Fibroblast of lung (primary cell): ENCODE results near the gene ZNF70. TPM values are rescaled to one million over a fixed set of nuclear protein-coding genes. Genes with fewer than 3 reads are reported as not detected.

Experiments used
- DNase-seq, 2 donors: peaks; one replicate each; pipeline versions ENCODE4 v3.0.0 to v3.0.0-alpha.2; 2010; ENCODE audit warnings: low read depth in 2 of 2
- H2AFZ ChIP-seq: 2 replicates; pipeline ENCODE4 v1.5.1; 2012; ENCODE audit warnings: low read length, control low read depth, inconsistent platforms
- H3K27ac ChIP-seq: 2 replicates; pipeline ENCODE4 v1.5.1; 2011; ENCODE audit warnings: low read length, control low read depth; ENCODE audit not compliant: insufficient read depth
- H3K27me3 ChIP-seq: 2 replicates; pipeline ENCODE4 v1.5.1; 2011; ENCODE audit warnings: mild to moderate bottlenecking, low read length; ENCODE audit not compliant: control insufficient read depth, insufficient read depth
- H3K36me3 ChIP-seq: 2 replicates; pipeline ENCODE4 v1.5.1; 2011; ENCODE audit warnings: low read length; ENCODE audit not compliant: control insufficient read depth, insufficient read depth
- H3K4me1 ChIP-seq: 2 replicates; pipeline ENCODE4 v1.5.1; 2011; ENCODE audit warnings: low read length; ENCODE audit not compliant: control insufficient read depth, insufficient read depth; ENCODE audit errors: extremely low read depth
- H3K4me2 ChIP-seq: 2 replicates; pipeline ENCODE4 v1.5.1; 2011; ENCODE audit warnings: low read length, control low read depth; ENCODE audit not compliant: insufficient read depth; ENCODE audit errors: extremely low read depth
- H3K4me3 ChIP-seq, 4 experiments: fragments of 200-600 bp in 1 of 4; sonication (generic) in 1 of 4; replicated peaks in 1 of 4; 2 replicates each; pipeline ENCODE4 v1.5.1; 2011 to 2016; ENCODE audit warnings: low read length in 4 of 4, low read depth in 3 of 4, mild to moderate bottlenecking in 3 of 4, control low read depth in 2 of 4, inconsistent platforms in 1 of 4, mixed read lengths in 1 of 4; ENCODE audit not compliant: insufficient read depth in 1 of 4; ENCODE audit errors: control extremely low read depth in 1 of 4
- H3K79me2 ChIP-seq: 2 replicates; pipeline ENCODE4 v1.5.1; 2012; ENCODE audit warnings: mild to moderate bottlenecking, low read length, inconsistent platforms; ENCODE audit not compliant: control insufficient read depth, insufficient read depth
- H3K9ac ChIP-seq: 2 replicates; pipeline ENCODE4 v1.5.1; 2011; ENCODE audit warnings: mild to moderate bottlenecking, low read length, control low read depth; ENCODE audit not compliant: insufficient read depth
- H3K9me3 ChIP-seq: 2 replicates; pipeline ENCODE4 v1.5.1; 2012; ENCODE audit warnings: low read depth, low read length; ENCODE audit not compliant: control insufficient read depth, insufficient read depth
- H4K20me1 ChIP-seq: 2 replicates; pipeline ENCODE4 v1.5.1; 2011; ENCODE audit warnings: low read length; ENCODE audit not compliant: control insufficient read depth, insufficient read depth; ENCODE audit errors: extremely low read depth
- EZH2 ChIP-seq: IDR thresholded peaks from 2 replicates; pipeline ENCODE4 v1.5.1; 2012; ENCODE audit warnings: low read length, control low read depth, mild to moderate bottlenecking; ENCODE audit errors: missing control alignments
- polyA plus RNA-seq, 2 donors: library from polyadenylated mRNA; depleted of rRNA in 1 of 2; stranded (reverse) in 1 of 2; unstranded in 1 of 2; fragments of >200 nt; gene quantifications; 2 replicates each; pipeline ENCODE4 v1.2.1, GENCODE V29; 2011 to 2012; ENCODE audit warnings: missing spikeins in 1 of 2
- total RNA-seq: library from RNA; depleted of rRNA; stranded (reverse); fragments of >200 nt; gene quantifications from 2 replicates; pipeline ENCODE4 v1.2.1, GENCODE V29; 2014
- TF ChIP-seq, protein P1 (sequence below), 2 donors: IDR thresholded peaks in 1 of 2; conservative IDR thresholded peaks in 1 of 2; 1 replicate in 1 of 2; 2 replicates in 1 of 2; pipeline ENCODE4 v1.5.1; 2011 to 2012; ENCODE audit warnings: low read length in 2 of 2, control low read depth in 1 of 2, inconsistent platforms in 1 of 2, low read depth in 1 of 2, mild to moderate bottlenecking in 1 of 2

The ZNF70 gene
- total and polyA plus RNA-seq, 2 donors (not counting 1 experiment from before 2014, with no cell fraction given) = 1.2 to 3.1 TPM

DNA sequence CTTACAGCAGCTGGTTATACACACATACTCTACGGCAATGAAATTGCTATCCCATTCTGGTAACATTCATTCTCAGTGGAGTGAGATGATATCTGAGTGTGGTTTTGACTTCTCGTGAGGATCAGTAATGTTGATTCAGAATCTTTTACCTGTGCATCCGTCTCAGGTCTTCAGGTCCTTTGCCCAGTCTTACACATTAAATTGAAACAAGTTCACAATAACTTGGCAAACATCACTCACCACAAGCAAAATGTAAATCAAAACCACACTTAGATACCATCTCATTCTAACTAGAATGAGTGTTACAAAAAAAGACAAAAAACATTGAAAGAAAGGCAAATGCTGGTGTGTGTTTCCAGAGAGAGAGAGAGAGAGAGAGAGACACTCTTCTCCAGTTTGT lies 46.1 kb downstream of the ZNF70 start:
- Histone ChIP-seq H3K4me1 (no peaks in the 10 kb centered on the region), H3K79me2 (no peaks in the 10 kb centered on the region), H3K9ac (no peak overlapping the region), H3K9me3 (no peaks in the 10 kb centered on the region), H3K27me3 (no peaks in the 10 kb centered on the region), H3K36me3 (peaks cover 3% of the 10 kb centered on the region), H4K20me1 (no peaks in the 10 kb centered on the region), H3K27ac (no peak overlapping the region), H3K4me3 (no peak overlapping the region), H3K4me2 (no peak overlapping the region), H2AFZ (no peak overlapping the region)
- no peak for TF ChIP-seq EZH2
- DNase-seq = no peak

DNA sequence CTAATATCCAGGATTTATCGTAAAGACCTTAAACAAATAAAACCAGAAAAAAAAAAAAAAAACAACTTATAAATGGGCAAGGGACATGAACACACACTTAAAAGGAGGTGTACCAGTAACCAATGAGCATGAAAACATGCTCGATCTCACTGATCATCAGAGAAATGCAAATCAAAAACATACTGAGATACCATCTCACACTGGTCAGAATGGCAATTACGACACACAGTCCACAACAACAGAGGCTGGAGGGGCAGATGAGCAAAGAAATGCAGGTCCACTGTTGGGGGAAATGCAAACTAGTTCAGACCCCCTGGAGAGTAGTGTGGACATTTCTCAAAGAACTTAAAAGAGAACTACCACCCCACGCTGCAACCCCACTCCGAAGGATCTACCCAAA lies 46.9 kb downstream of the ZNF70 start:
- Histone ChIP-seq H4K20me1 (no peaks in the 10 kb centered on the region), H3K79me2 (no peaks in the 10 kb centered on the region), H3K27me3 (no peaks in the 10 kb centered on the region), H2AFZ (no peak overlapping the region), H3K27ac (no peak overlapping the region), H3K36me3 (peaks cover 3% of the 10 kb centered on the region), H3K4me2 (no peak overlapping the region), H3K4me3 (no peak overlapping the region), H3K4me1 (no peaks in the 10 kb centered on the region), H3K9me3 (no peaks in the 10 kb centered on the region), H3K9ac (no peak overlapping the region)
- no peak for TF ChIP-seq EZH2
- TF ChIP-seq, protein P1, sequence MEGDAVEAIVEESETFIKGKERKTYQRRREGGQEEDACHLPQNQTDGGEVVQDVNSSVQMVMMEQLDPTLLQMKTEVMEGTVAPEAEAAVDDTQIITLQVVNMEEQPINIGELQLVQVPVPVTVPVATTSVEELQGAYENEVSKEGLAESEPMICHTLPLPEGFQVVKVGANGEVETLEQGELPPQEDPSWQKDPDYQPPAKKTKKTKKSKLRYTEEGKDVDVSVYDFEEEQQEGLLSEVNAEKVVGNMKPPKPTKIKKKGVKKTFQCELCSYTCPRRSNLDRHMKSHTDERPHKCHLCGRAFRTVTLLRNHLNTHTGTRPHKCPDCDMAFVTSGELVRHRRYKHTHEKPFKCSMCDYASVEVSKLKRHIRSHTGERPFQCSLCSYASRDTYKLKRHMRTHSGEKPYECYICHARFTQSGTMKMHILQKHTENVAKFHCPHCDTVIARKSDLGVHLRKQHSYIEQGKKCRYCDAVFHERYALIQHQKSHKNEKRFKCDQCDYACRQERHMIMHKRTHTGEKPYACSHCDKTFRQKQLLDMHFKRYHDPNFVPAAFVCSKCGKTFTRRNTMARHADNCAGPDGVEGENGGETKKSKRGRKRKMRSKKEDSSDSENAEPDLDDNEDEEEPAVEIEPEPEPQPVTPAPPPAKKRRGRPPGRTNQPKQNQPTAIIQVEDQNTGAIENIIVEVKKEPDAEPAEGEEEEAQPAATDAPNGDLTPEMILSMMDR (conservative IDR thresholded peaks at IDR 0.05 in 1 of 2, IDR thresholded peaks at IDR 0.05 in 1 of 2; ENCODE audit: low read depth in 1 of 2, low read length in 2 of 2) = no peak
- DNase-seq = no peak

DNA sequence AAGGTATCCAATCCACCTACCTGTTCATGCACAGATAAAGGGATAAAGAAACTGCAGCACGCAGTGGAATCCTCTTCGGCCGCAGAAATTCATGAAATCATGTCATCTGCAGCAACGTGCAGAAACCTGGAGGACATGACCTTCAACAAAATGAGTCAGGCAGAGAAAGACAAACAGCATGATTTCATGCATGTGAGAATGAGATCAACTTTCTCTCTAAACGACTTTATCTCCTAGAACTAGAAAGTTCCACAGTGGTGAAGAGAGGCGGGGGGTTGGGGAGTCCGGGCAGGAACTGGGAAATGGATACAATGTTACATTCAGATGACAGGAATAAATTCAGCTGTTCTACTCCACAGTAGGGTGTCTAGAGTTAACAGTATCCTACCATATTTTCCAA lies 50.2 kb downstream of the ZNF70 start:
- Histone ChIP-seq H2AFZ (no peak overlapping the region), H3K9ac (no peak overlapping the region), H3K4me1 (no peaks in the 10 kb centered on the region), H3K27ac (no peak overlapping the region), H3K79me2 (no peaks in the 10 kb centered on the region), H3K4me3 (no peak overlapping the region), H4K20me1 (no peaks in the 10 kb centered on the region), H3K4me2 (no peak overlapping the region), H3K9me3 (no peaks in the 10 kb centered on the region), H3K27me3 (no peaks in the 10 kb centered on the region), H3K36me3 (no peaks in the 10 kb centered on the region)
- peak in 1 of 2 donors; percentile 34 for DNase-seq
- TF ChIP-seq, protein P1 (conservative IDR thresholded peaks at IDR 0.05 in 1 of 2, IDR thresholded peaks at IDR 0.05 in 1 of 2; ENCODE audit: low read depth in 1 of 2, low read length in 2 of 2) = no peak
- no peak for TF ChIP-seq EZH2
